KMS-11 (cell line): Measurements from ENCODE around the gene MTPN.

Experiments
- H2AFZ ChIP-seq: fragments of 200-600 bp; sonication (generic); 2 replicates; pipeline ENCODE4 v1.6.1; 2016; ENCODE audit warnings: antibody characterized with exemption, mixed run types, low read depth
- H3K27ac ChIP-seq: fragments of 200-600 bp; sonication (generic); 2 replicates; pipeline ENCODE4 v1.6.1; 2016; ENCODE audit warnings: mild to moderate bottlenecking, mixed run types
- H3K27me3 ChIP-seq: fragments of 200-600 bp; sonication (generic); 2 replicates; pipeline ENCODE4 v1.6.1; 2017; ENCODE audit warnings: mild to moderate bottlenecking, low read depth, mixed run types, moderate library complexity; ENCODE audit not compliant: insufficient read depth
- H3K36me3 ChIP-seq: fragments of 200-600 bp; sonication (generic); 2 replicates; pipeline ENCODE4 v1.6.1; 2017; ENCODE audit warnings: mild to moderate bottlenecking, mixed run types; ENCODE audit not compliant: insufficient read depth
- H3K4me1 ChIP-seq: fragments of 200-600 bp; sonication (generic); 2 replicates; pipeline ENCODE4 v1.6.1; 2016; ENCODE audit warnings: mild to moderate bottlenecking, low read depth, mixed run types; ENCODE audit not compliant: poor library complexity, severe bottlenecking
- H3K4me2 ChIP-seq: fragments of 200-600 bp; sonication (generic); 2 replicates; pipeline ENCODE4 v1.7.0; 2016; ENCODE audit warnings: mild to moderate bottlenecking, mixed run types
- H3K4me3 ChIP-seq: fragments of 200-600 bp; sonication (generic); IDR thresholded peaks from 2 replicates; pipeline ENCODE4 v1.6.1; 2017; ENCODE audit warnings: low read depth, low read length, mixed read lengths; ENCODE audit not compliant: insufficient read depth
- H3K79me2 ChIP-seq: fragments of 200-600 bp; sonication (generic); 2 replicates; pipeline ENCODE4 v1.6.1; 2016; ENCODE audit warnings: low read depth, mixed run types; ENCODE audit not compliant: insufficient read depth
- H3K9ac ChIP-seq: fragments of 200-600 bp; sonication (generic); 2 replicates; pipeline ENCODE4 v1.6.1; 2016; ENCODE audit warnings: mild to moderate bottlenecking, mixed run types
- H4K20me1 ChIP-seq: fragments of 200-600 bp; sonication (generic); 2 replicates; pipeline ENCODE4 v1.6.1; 2016; ENCODE audit warnings: mild to moderate bottlenecking, mixed run types; ENCODE audit not compliant: insufficient read depth
- TF ChIP-seq, protein P1 (sequence below): fragments of 200-600 bp; sonication (generic); conservative IDR thresholded peaks from 2 replicates; pipeline ENCODE4 v1.6.1; 2017; ENCODE audit warnings: low read depth, mild to moderate bottlenecking, antibody characterized with exemption, low read length, moderate library complexity, mixed read lengths

MTPN gene

DNA sequence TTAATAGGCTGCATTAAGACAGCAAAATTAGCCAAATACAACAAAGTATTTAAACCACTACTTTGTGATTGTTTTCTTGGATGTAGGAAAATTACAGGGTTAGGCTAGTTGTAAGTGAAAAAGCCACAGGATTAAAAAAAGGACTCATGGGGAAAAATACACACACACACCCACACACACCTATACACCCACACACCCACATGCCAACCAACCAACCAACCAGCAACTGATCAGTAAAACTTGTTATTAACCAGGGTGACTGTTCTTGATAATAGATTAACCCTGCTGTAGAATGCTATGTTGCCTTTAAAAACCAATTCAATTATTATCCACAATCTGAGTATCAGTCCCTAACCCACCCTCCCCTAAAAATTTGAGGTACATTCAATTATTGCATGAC lies 49.0 kb downstream of the MTPN start:
- Histone ChIP-seq H3K27ac (no peak overlapping the region; the same call in 1 of the 2 replicates), H3K27me3 (no peaks in the 10 kb centered on the region), H4K20me1 (no peaks in the 10 kb centered on the region), H3K9ac (no peak overlapping the region), H3K4me3 (no peak overlapping the region), H3K79me2 (peaks cover 29% of the 10 kb centered on the region; the same call in 1 of the 2 replicates), H2AFZ (no peak overlapping the region), H3K4me2 (peak overlapping the region; percentile 56; the same call in 1 of the 2 replicates), H3K4me1 (peaks cover 53% of the 10 kb centered on the region), H3K36me3 (no peaks in the 10 kb centered on the region)
- TF ChIP-seq, protein P1, sequence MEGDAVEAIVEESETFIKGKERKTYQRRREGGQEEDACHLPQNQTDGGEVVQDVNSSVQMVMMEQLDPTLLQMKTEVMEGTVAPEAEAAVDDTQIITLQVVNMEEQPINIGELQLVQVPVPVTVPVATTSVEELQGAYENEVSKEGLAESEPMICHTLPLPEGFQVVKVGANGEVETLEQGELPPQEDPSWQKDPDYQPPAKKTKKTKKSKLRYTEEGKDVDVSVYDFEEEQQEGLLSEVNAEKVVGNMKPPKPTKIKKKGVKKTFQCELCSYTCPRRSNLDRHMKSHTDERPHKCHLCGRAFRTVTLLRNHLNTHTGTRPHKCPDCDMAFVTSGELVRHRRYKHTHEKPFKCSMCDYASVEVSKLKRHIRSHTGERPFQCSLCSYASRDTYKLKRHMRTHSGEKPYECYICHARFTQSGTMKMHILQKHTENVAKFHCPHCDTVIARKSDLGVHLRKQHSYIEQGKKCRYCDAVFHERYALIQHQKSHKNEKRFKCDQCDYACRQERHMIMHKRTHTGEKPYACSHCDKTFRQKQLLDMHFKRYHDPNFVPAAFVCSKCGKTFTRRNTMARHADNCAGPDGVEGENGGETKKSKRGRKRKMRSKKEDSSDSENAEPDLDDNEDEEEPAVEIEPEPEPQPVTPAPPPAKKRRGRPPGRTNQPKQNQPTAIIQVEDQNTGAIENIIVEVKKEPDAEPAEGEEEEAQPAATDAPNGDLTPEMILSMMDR = no peak

DNA sequence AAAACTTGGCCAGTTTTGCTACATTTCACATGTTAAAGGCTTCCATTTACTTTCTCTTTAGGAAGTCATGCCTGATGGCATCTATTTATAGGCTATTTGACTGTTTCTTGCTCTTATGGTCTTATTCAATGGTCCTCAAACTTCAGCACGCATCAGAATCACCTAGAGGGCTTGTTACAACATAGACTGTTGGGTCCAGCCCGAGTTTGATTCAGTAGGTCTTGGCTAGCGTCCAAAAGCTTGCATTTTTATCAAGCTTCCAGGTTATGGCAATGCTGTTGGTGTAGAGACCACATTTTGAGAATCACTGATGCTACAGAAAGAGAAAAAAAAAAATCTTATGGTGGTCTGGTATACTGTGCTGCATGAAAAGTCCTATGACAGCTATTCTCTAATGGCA lies 51.9 kb downstream of the MTPN start:
- TF ChIP-seq, protein P1 = no peak
- Histone ChIP-seq H3K27ac (no peak overlapping the region), H3K79me2 (peaks cover 3% of the 10 kb centered on the region; the same call in 1 of the 2 replicates), H2AFZ (no peak overlapping the region), H4K20me1 (no peaks in the 10 kb centered on the region), H3K9ac (no peak overlapping the region), H3K4me1 (peaks cover 27% of the 10 kb centered on the region), H3K4me3 (no peak overlapping the region), H3K4me2 (no peak overlapping the region), H3K36me3 (no peaks in the 10 kb centered on the region), H3K27me3 (no peaks in the 10 kb centered on the region)

DNA sequence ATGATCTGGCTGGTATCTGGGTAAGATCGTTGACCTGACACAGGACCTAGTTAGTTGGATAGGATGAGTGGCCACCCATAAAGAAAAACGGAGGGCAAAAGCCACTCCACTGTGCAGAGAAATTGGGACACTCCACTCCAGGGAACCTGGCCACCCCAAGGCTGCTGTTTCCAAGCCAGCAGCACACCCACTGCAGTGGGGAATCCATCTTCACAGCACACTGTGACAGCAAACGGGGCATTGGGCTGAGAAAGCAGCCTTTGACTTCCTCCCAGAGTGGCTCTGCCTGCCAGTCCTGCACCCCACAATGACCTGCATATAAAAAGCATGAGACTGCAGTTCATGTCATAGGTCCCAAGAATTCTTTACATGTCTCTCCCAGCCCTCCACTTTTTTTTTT lies 52.9 kb downstream of the MTPN start:
- no peak overlapping the region for H3K9ac ChIP-seq
- H2AFZ ChIP-seq = no peak overlapping the region
- H3K4me3 ChIP-seq = no peak overlapping the region
- no peaks in the 10 kb centered on the region for H3K36me3 ChIP-seq
- no peaks in the 10 kb centered on the region for H4K20me1 ChIP-seq
- TF ChIP-seq, protein P1 = no peak
- peaks cover 18% of the 10 kb centered on the region for H3K4me1 ChIP-seq
- no peaks in the 10 kb centered on the region for H3K27me3 ChIP-seq
- H3K27ac ChIP-seq = no peak overlapping the region
- H3K79me2 ChIP-seq = peaks cover 3% of the 10 kb centered on the region; the same call in 1 of the 2 replicates
- no peak overlapping the region for H3K4me2 ChIP-seq

DNA sequence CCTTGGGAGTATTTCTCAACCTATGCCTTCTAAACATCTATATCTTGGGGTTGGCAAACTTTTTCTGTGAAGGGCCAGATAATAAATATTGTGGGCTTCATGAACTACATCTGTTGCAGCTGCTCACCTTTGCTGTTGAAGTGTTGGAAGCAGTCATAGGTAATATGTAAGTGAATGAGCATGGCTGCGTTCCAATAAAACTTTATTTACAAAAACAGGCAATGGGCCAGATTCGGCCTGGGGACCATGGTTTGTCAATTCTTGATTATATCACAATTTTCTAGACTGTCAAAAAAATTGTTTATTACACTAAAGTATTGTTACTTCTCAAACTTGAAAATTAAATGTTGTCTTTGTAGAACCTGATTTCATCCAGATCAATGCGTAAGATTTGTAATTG lies 54.9 kb downstream of the MTPN start:
- Histone ChIP-seq H3K9ac (no peak overlapping the region), H3K4me3 (no peak overlapping the region), H3K27ac (no peak overlapping the region), H4K20me1 (no peaks in the 10 kb centered on the region), H3K4me2 (no peak overlapping the region), H3K36me3 (no peaks in the 10 kb centered on the region), H3K4me1 (peaks cover 7% of the 10 kb centered on the region), H3K79me2 (no peaks in the 10 kb centered on the region; the same call in 1 of the 2 replicates), H3K27me3 (no peaks in the 10 kb centered on the region), H2AFZ (no peak overlapping the region)
- TF ChIP-seq, protein P1 = no peak

DNA sequence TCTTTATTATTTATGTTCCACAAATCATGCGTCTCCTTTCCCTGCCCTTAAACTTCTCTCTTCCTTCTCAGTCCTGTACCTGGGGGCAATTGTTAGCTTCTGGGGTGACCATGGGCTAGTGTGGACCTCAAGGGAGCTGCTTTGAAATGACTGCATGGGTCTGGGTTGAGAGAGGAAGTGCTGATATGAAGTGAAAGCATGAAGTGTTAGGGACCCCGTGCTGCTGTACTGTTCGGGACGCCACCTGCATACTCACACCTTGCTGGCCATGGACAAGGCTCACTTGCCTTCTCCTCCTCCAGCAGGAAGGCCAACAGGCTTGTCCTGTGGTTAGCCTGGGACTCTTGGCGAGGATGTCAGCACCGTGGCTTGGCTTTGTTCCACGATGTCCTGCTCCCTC lies 56.7 kb downstream of the MTPN start:
- Histone ChIP-seq H3K4me3 (no peak overlapping the region), H3K36me3 (no peaks in the 10 kb centered on the region), H3K27ac (no peak overlapping the region), H3K4me1 (peaks cover 7% of the 10 kb centered on the region), H3K79me2 (no peaks in the 10 kb centered on the region), H3K9ac (no peak overlapping the region), H3K27me3 (no peaks in the 10 kb centered on the region), H2AFZ (no peak overlapping the region), H4K20me1 (no peaks in the 10 kb centered on the region), H3K4me2 (no peak overlapping the region)
- TF ChIP-seq, protein P1 = no peak
